Measurements from ENCODE around the gene HMGB2.
A peak's percentile ranks its signal among the peaks of the same experiment; 100 is the strongest.

HMGB2 gene

GRCh38 chr4:173288296-173288695 lies 45.9 kb downstream of the HMGB2 start:
- peak in 4 of 5 experiments; percentile 24 to 74 (median 56) for DNase-seq

GRCh38 chr4:173287486-173287885 lies 46.7 kb downstream of the HMGB2 start:
- no peak for DNase-seq

GRCh38 chr4:173284463-173284862 lies 49.7 kb downstream of the HMGB2 start:
- no peak for DNase-seq

DNA sequence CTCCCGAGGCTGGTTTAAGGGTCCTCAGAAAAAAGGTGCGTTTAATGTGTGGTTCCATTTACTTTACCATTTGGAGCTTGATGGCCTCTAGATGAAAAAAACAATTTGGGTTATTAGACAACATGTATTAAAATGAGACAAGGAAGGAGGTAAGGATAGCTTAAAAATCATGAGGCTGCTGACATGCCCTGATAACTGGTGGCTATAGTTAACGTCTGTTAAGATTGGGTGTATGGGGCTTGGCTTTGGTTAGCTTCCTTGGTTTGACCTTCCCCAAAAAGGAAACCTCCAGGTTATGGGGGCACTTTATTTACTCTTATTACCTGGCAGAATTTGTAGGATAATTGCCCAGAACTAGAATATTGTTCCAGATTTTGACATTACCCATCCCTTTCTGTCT lies 51.5 kb downstream of the HMGB2 start:
- no peak for DNase-seq

GRCh38 chr4:173282256-173282562 lies 51.9 kb downstream of the HMGB2 start:
- DNase-seq, result no peak

GRCh38 chr4:173281406-173282255 lies 52.5 kb downstream of the HMGB2 start:
- no peak for DNase-seq

Measured in T-helper 2 cell (primary cell).